Mesothelial cell of epicardium (in vitro differentiated cells): ENCODE measurements around the gene CRYBG3. TPM values are rescaled to one million over a fixed set of nuclear protein-coding genes. Genes with fewer than 3 reads are reported as not detected.

ENCODE experiments used
- DNase-seq, 2 experiments: peaks; one replicate each; pipeline ENCODE4 v3.0.0; 2021; ENCODE audit warnings: low spot score in 2 of 2; ENCODE audit not compliant: unreplicated experiment in 2 of 2
- H3K27ac Mint-ChIP-seq: 2 replicates; pipeline ENCODE4 v1.8.0; 2021; ENCODE audit warnings: mixed read lengths
- H3K27me3 Mint-ChIP-seq: 2 replicates; pipeline ENCODE4 v1.8.0; 2021; ENCODE audit warnings: low read depth, mixed read lengths
- H3K36me3 Mint-ChIP-seq: 2 replicates; pipeline ENCODE4 v1.8.0; 2021; ENCODE audit warnings: mixed read lengths
- H3K4me1 Mint-ChIP-seq: 2 replicates; pipeline ENCODE4 v1.8.0; 2021; ENCODE audit warnings: mixed read lengths
- H3K4me3 Mint-ChIP-seq: 2 replicates; pipeline ENCODE4 v1.8.0; 2021; ENCODE audit warnings: mild to moderate bottlenecking, moderate library complexity, mixed read lengths
- H3K9me3 Mint-ChIP-seq: 2 replicates; pipeline ENCODE4 v1.8.0; 2021; ENCODE audit warnings: mixed read lengths
- CTCF ChIP-seq: fragments of 200-600 bp; sonication (generic); IDR thresholded peaks from one replicate; pipeline ENCODE4 v1.5.0; 2021; ENCODE audit warnings: antibody characterized with exemption; ENCODE audit not compliant: unreplicated experiment
- total RNA-seq: library from RNA; stranded (reverse); gene quantifications from 3 replicates; pipeline ENCODE4 v1.2.1, GENCODE V29; 2021

The CRYBG3 gene
- total RNA-seq, 1 donor from 2014 or later = 6.8 TPM

DNA sequence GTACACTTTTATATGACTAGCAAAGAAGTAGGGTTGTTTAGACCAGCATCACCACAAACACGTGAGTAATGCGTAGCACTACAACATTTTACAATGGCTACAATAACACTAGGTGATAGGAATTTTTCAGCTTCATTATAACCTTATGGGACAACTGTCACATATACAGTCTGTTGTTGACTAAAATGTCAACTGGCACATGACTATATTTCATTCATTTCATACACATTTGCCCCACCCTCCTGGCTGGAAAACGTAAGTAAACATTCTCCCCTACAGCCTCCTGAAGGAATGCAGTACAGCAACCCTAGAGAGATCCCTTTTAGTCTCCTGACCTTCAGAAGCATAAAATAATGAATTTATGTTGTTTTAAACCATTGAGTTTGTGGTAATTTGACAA is 134.2 kb downstream of the CRYBG3 start:
- H3K4me3 Mint-ChIP-seq = no peak overlapping the region
- no peak for TF ChIP-seq CTCF
- H3K36me3 Mint-ChIP-seq = peaks cover 21% of the 10 kb centered on the region
- no peaks in the 10 kb centered on the region for H3K9me3 Mint-ChIP-seq
- no peak for DNase-seq
- peaks cover 5% of the 10 kb centered on the region for H3K4me1 Mint-ChIP-seq
- no peak overlapping the region for H3K27ac Mint-ChIP-seq
- H3K27me3 Mint-ChIP-seq = no peaks in the 10 kb centered on the region

GRCh38 chr3:97957617-97958311 is 136.0 kb downstream of the CRYBG3 start:
- Mint-ChIP-seq H3K4me3 (no peak overlapping the region), H3K9me3 (no peaks in the 10 kb centered on the region), H3K4me1 (peaks cover 13% of the 10 kb centered on the region), H3K36me3 (peaks cover 21% of the 10 kb centered on the region), H3K27ac (no peak overlapping the region), H3K27me3 (peaks cover 3% of the 10 kb centered on the region)
- no peak for DNase-seq
- no peak for TF ChIP-seq CTCF

GRCh38 chr3:97958396-97958795 is 136.6 kb downstream of the CRYBG3 start:
- TF ChIP-seq CTCF = no peak
- no peak overlapping the region for H3K27ac Mint-ChIP-seq
- H3K27me3 Mint-ChIP-seq = peaks cover 3% of the 10 kb centered on the region
- peaks cover 18% of the 10 kb centered on the region for H3K36me3 Mint-ChIP-seq
- no peaks in the 10 kb centered on the region for H3K9me3 Mint-ChIP-seq
- H3K4me3 Mint-ChIP-seq = no peak overlapping the region
- H3K4me1 Mint-ChIP-seq = peaks cover 13% of the 10 kb centered on the region
- DNase-seq = no peak

- no peaks in the 10 kb centered on the region for H3K9me3 Mint-ChIP-seq
- peaks cover 18% of the 10 kb centered on the region for H3K36me3 Mint-ChIP-seq
- H3K4me3 Mint-ChIP-seq = no peak overlapping the region
- H3K27me3 Mint-ChIP-seq = peaks cover 3% of the 10 kb centered on the region
- no peak for DNase-seq
- H3K4me1 Mint-ChIP-seq = peaks cover 13% of the 10 kb centered on the region
- no peak overlapping the region for H3K27ac Mint-ChIP-seq
- TF ChIP-seq CTCF = no peak
Observed at GRCh38 chr3:97958796-97959195, 137.0 kb downstream of the CRYBG3 start.

DNA sequence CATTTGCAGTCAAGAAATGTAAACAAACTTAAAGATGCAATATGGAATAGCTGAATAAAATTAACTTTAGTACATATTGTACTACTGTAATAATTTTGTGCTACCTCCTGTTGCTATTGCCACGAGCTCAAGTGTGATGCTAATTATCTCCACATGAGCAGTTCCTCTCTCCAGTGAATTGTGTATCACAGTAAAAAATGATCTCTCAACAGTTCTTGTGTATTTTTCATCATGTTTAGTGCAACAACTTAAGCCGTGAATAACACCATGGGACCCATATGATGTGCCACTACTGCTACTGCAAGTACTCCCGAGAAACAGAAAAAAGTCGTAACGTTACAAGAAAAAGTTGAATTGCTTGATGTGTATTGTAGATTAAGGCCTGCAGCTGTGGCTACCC is 138.1 kb downstream of the CRYBG3 start:
- peaks cover 13% of the 10 kb centered on the region for H3K4me1 Mint-ChIP-seq

More for the DNA sequence above, 138.1 kb downstream of the CRYBG3 start:
- H3K27ac Mint-ChIP-seq = no peak overlapping the region
- H3K27me3 Mint-ChIP-seq = peaks cover 3% of the 10 kb centered on the region
- DNase-seq = no peak
- H3K9me3 Mint-ChIP-seq = no peaks in the 10 kb centered on the region
- peaks cover 14% of the 10 kb centered on the region for H3K36me3 Mint-ChIP-seq
- H3K4me3 Mint-ChIP-seq = no peak overlapping the region
- no peak for TF ChIP-seq CTCF
